DOHH2 (cell line): ENCODE measurements around the gene SUN2.

Experiments used
- H3F3A ChIP-seq: fragments of 200-600 bp; sonication (generic), shearing (Covaris generic); 2 replicates; pipeline ENCODE4 v1.6.0; 2016; ENCODE audit warnings: antibody characterized with exemption, mild to moderate bottlenecking; ENCODE audit not compliant: control insufficient read depth, insufficient read depth
- H3K27ac ChIP-seq: fragments of 200-600 bp; sonication (generic); 2 replicates; pipeline ENCODE4 v1.5.1; 2014; ENCODE audit warnings: low read depth, mild to moderate bottlenecking, low read length, moderate library complexity
- H3K27me3 ChIP-seq: fragments of 200-600 bp; sonication (generic); 2 replicates; pipeline ENCODE4 v1.6.1; 2014; ENCODE audit warnings: mild to moderate bottlenecking, low read length, mixed read lengths; ENCODE audit not compliant: control insufficient read depth
- H3K36me3 ChIP-seq: fragments of 200-600 bp; sonication (generic); 2 replicates; pipeline ENCODE4 v1.6.1; 2014; ENCODE audit warnings: mild to moderate bottlenecking, low read length, moderate library complexity, mixed read lengths; ENCODE audit not compliant: control insufficient read depth
- H3K4me1 ChIP-seq: fragments of 200-600 bp; sonication (generic); 2 replicates; pipeline ENCODE4 v1.6.1; 2014; ENCODE audit warnings: mild to moderate bottlenecking, low read length, mixed read lengths; ENCODE audit not compliant: control insufficient read depth
- H3K4me2 ChIP-seq: fragments of 200-600 bp; sonication (generic); 2 replicates; pipeline ENCODE4 v1.6.0; 2014; ENCODE audit warnings: mild to moderate bottlenecking, low read length, moderate library complexity
- H3K4me3 ChIP-seq: fragments of 200-600 bp; sonication (generic); 2 replicates; pipeline ENCODE4 v1.5.1; 2014; ENCODE audit warnings: mild to moderate bottlenecking, low read length, mixed read lengths
- H3K79me2 ChIP-seq: fragments of 200-600 bp; sonication (generic); 2 replicates; pipeline ENCODE4 v1.6.1; 2014; ENCODE audit warnings: mild to moderate bottlenecking, low read length, mixed read lengths; ENCODE audit not compliant: control insufficient read depth
- H3K9me2 ChIP-seq: fragments of 200-600 bp; sonication (generic); replicated peaks from 2 replicates; pipeline ENCODE4 v1.6.1; 2014; ENCODE audit warnings: mild to moderate bottlenecking, low read length, mixed read lengths; ENCODE audit not compliant: control insufficient read depth
- H3K9me3 ChIP-seq: fragments of 200-600 bp; sonication (generic); 2 replicates; pipeline ENCODE4 v1.6.1; 2014; ENCODE audit warnings: antibody characterized with exemption, low read length, mixed read lengths; ENCODE audit not compliant: control insufficient read depth, insufficient read depth
- H4K20me1 ChIP-seq: fragments of 200-600 bp; sonication (generic); 2 replicates; pipeline ENCODE4 v1.6.0; 2014; ENCODE audit warnings: low read depth, mild to moderate bottlenecking, antibody characterized with exemption, low read length, moderate library complexity; ENCODE audit not compliant: control insufficient read depth, insufficient read depth
- CTCF ChIP-seq: fragments of 200-600 bp; sonication (generic); IDR thresholded peaks from one replicate; pipeline ENCODE4 v1.5.1; 2014; ENCODE audit warnings: antibody characterized with exemption, mild to moderate bottlenecking, low read depth, low read length; ENCODE audit not compliant: poor library complexity, severe bottlenecking
- EZH2phosphoT487 ChIP-seq: fragments of 200-600 bp; sonication (generic); IDR thresholded peaks from 2 replicates; pipeline ENCODE4 v1.6.1; 2017; ENCODE audit warnings: borderline replicate concordance, mild to moderate bottlenecking, antibody characterized with exemption, low read length, moderate library complexity, mixed read lengths

SUN2 gene

GRCh38 chr22:38757464-38757757, 1.6 kb upstream of the SUN2 start:
- no peaks in the 10 kb centered on the region for H3K9me2 ChIP-seq
- H3K79me2 ChIP-seq, result peaks cover 32% of the 10 kb centered on the region
- H4K20me1 ChIP-seq, result 0 out of 2 replicates have a peak, but pooled peaks cover 3% of the 10 kb centered on the region
- TF ChIP-seq EZH2phosphoT487 (no peak), CTCF (no peak)
- H3K36me3 ChIP-seq, result peaks cover 19% of the 10 kb centered on the region
- no peaks in the 10 kb centered on the region for H3K27me3 ChIP-seq
- no peaks in the 10 kb centered on the region for H3K9me3 ChIP-seq
- no peak overlapping the region for H3K27ac ChIP-seq
- peaks cover 37% of the 10 kb centered on the region for H3K4me1 ChIP-seq
- peak overlapping the region; percentile 96 for H3K4me2 ChIP-seq
- H3K4me3 ChIP-seq, result peak overlapping the region; percentile 92
- peaks cover 8% of the 10 kb centered on the region for H3F3A ChIP-seq

- Histone ChIP-seq H3K4me3 (peak overlapping the region; percentile 92), H3K79me2 (peaks cover 33% of the 10 kb centered on the region), H3K36me3 (peaks cover 24% of the 10 kb centered on the region), H3K9me2 (no peaks in the 10 kb centered on the region), H3K27ac (peak overlapping the region; percentile 57), H4K20me1 (0 out of 2 replicates have a peak, but pooled peaks cover 3% of the 10 kb centered on the region), H3K4me2 (peak overlapping the region; percentile 96), H3K9me3 (no peaks in the 10 kb centered on the region), H3K27me3 (no peaks in the 10 kb centered on the region), H3F3A (peaks cover 8% of the 10 kb centered on the region), H3K4me1 (peaks cover 42% of the 10 kb centered on the region)
- no peak for TF ChIP-seq CTCF
Measured at GRCh38 chr22:38756711-38757463, 1.1 kb upstream of the SUN2 start.

GRCh38 chr22:38755155-38755910, 465 bp downstream of the SUN2 start:
- H3K36me3 ChIP-seq, result peaks cover 38% of the 10 kb centered on the region
- TF ChIP-seq CTCF (no peak), EZH2phosphoT487 (no peak)
- peak overlapping the region; percentile 90 for H3K4me2 ChIP-seq
- peaks cover 33% of the 10 kb centered on the region for H3K79me2 ChIP-seq
- no peaks in the 10 kb centered on the region for H3K9me3 ChIP-seq
- peak overlapping the region; percentile 86 for H3K4me3 ChIP-seq
- no peaks in the 10 kb centered on the region for H3K9me2 ChIP-seq
- no peaks in the 10 kb centered on the region for H3K27me3 ChIP-seq
- peaks cover 8% of the 10 kb centered on the region for H3F3A ChIP-seq
- peak overlapping the region; percentile 70 for H3K27ac ChIP-seq
- H3K4me1 ChIP-seq, result peaks cover 52% of the 10 kb centered on the region
- H4K20me1 ChIP-seq, result 0 out of 2 replicates have a peak, but pooled peaks cover 3% of the 10 kb centered on the region
